ENCODE measurements around the gene COQ8A.

GRCh38 chr1:227009937-227010336 is 69.8 kb downstream of the COQ8A start:
- TF ChIP-seq POLR2A (IDR thresholded peaks at IDR 0.05; ENCODE audit: borderline replicate concordance, extremely low read depth, insufficient read depth, insufficient read length) (no peak), CTCF (IDR thresholded peaks at IDR 0.05 in 2 of 3, conservative IDR thresholded peaks at IDR 0.05 in 1 of 3; ENCODE audit: borderline replicate concordance in 1 of 3, insufficient read depth in 1 of 3, low read depth in 2 of 3, low read length in 2 of 3) (no peak), SIN3A (IDR thresholded peaks at IDR 0.05; ENCODE audit: low read depth) (no peak), MAX (IDR thresholded peaks at IDR 0.05) (no peak), YY1 (IDR thresholded peaks at IDR 0.05; ENCODE audit: extremely low read depth, insufficient replicate concordance, low read depth, low read length) (no peak), REST (IDR thresholded peaks at IDR 0.05; ENCODE audit: low read depth) (no peak), EZH2 (IDR thresholded peaks at IDR 0.05) (no peak), ZFX (IDR thresholded peaks at IDR 0.05) (no peak), RAD21 (IDR thresholded peaks at IDR 0.05; ENCODE audit: low read depth) (no peak)
